ENCODE results near the gene IL1RL1.

- no peak for TF ChIP-seq CTCF (conservative IDR thresholded peaks at IDR 0.05 in 1 of 2, IDR thresholded peaks at IDR 0.05 in 1 of 2; ENCODE audit: extremely low read depth in 1 of 2, insufficient read depth in 1 of 2, low read depth in 1 of 2, low read length in 2 of 2)
- no peak for TF ChIP-seq EZH2 (IDR thresholded peaks at IDR 0.05; ENCODE audit: borderline replicate concordance, low read length)
Observed at GRCh38 chr2:102383722-102384121, 72.4 kb downstream of the IL1RL1 start.
